Endothelial cell of umbilical vein (primary cell): ENCODE results near the gene NEU3. TPM values are rescaled to one million over a fixed set of nuclear protein-coding genes. Genes with fewer than 3 reads are reported as not detected.

ENCODE experiments used
- BruUV-seq: library from RNA; stranded (reverse); fragments of 400-500 nt; replicated peaks from 2 replicates; lab custom pipeline; 2021; lab: Mats Ljungman, UMichigan
- CTCF ChIA-PET: fragments of 300-600, 350-600 bp; sonication (Branson Sonifier 250); formaldehyde crosslinking; loops from one replicate; lab custom pipeline; 2021; ENCODE audit warnings: antibody characterized with exemption, inconsistent platforms; lab: Charles Lee
- POLR2A ChIA-PET: fragments of 300-600, 350-600 bp; sonication (Branson Sonifier 250); formaldehyde crosslinking; loops from one replicate; lab custom pipeline; 2021; ENCODE audit warnings: antibody characterized with exemption, inconsistent platforms; lab: Charles Lee
- DNase-seq: peaks from one replicate; pipeline ENCODE4 v3.0.0-alpha.2; 2011; ENCODE audit warnings: low read depth, low spot score
- FAIRE-seq: peaks from 2 replicates; lab custom pipeline; 2011; peaks lifted over from hg19 to GRCh38; lab: Jason Lieb, UNC
- H2AFZ ChIP-seq: 2 replicates; pipeline ENCODE4 v1.6.0; 2012; ENCODE audit warnings: low read depth, low read length, control low read depth, inconsistent platforms
- H3K27ac ChIP-seq: 2 replicates; pipeline ENCODE4 v1.5.1; 2011; ENCODE audit warnings: low read depth, mild to moderate bottlenecking, control low read depth, low read length, moderate library complexity; ENCODE audit not compliant: insufficient read depth
- H3K27me3 ChIP-seq, 2 experiments: 2 replicates each; pipeline versions ENCODE4 v1.6.0 to v1.6.1; 2011; ENCODE audit warnings: low read length in 2 of 2, mixed read lengths in 1 of 2; ENCODE audit not compliant: control insufficient read depth in 2 of 2, insufficient read depth in 2 of 2
- H3K36me3 ChIP-seq, 2 experiments: 2 replicates in 1 of 2; 3 replicates in 1 of 2; pipeline ENCODE4 v1.5.1; 2011; ENCODE audit warnings: low read length in 2 of 2, mild to moderate bottlenecking in 1 of 2, moderate library complexity in 1 of 2; ENCODE audit not compliant: control insufficient read depth in 2 of 2, insufficient read depth in 2 of 2; ENCODE audit errors: extremely low read depth in 1 of 2
- H3K4me1 ChIP-seq: 3 replicates; pipeline ENCODE4 v1.5.1; 2011; ENCODE audit warnings: mild to moderate bottlenecking, low read length; ENCODE audit not compliant: control insufficient read depth, insufficient read depth; ENCODE audit errors: extremely low read depth
- H3K4me2 ChIP-seq: 2 replicates; pipeline ENCODE4 v1.6.1; 2011; ENCODE audit warnings: low read length, control low read depth, mixed read lengths; ENCODE audit not compliant: insufficient read depth
- H3K4me3 ChIP-seq, 3 experiments: fragments of 200-600 bp in 1 of 3; sonication (generic), shearing (Covaris generic) in 1 of 3; replicated peaks in 1 of 3; 2 replicates each; pipeline ENCODE4 v1.5.1; 2011 to 2016; ENCODE audit warnings: control low read depth in 3 of 3, low read length in 3 of 3, mild to moderate bottlenecking in 2 of 3, inconsistent platforms in 1 of 3, low read depth in 1 of 3, moderate library complexity in 1 of 3; ENCODE audit not compliant: insufficient read depth in 1 of 3
- H3K79me2 ChIP-seq: 2 replicates; pipeline ENCODE4 v1.6.0; 2012; ENCODE audit warnings: low read length, inconsistent platforms; ENCODE audit not compliant: control insufficient read depth, insufficient read depth
- H3K9ac ChIP-seq: replicated peaks from 2 replicates; pipeline ENCODE3; 2011; ENCODE audit warnings: low read length, control low read depth; ENCODE audit not compliant: insufficient read depth; ENCODE audit errors: extremely low read depth
- H3K9me1 ChIP-seq: replicated peaks from 3 replicates; pipeline ENCODE4 v1.6.0; 2011; ENCODE audit warnings: mild to moderate bottlenecking, low read length; ENCODE audit not compliant: control insufficient read depth, insufficient read depth; ENCODE audit errors: extremely low read depth
- H3K9me3 ChIP-seq: replicated peaks from 2 replicates; pipeline ENCODE4 v1.5.1; 2012; ENCODE audit warnings: low read length, inconsistent platforms; ENCODE audit not compliant: control insufficient read depth, insufficient read depth
- H4K20me1 ChIP-seq: replicated peaks from 2 replicates; pipeline ENCODE3; 2011; ENCODE audit warnings: mild to moderate bottlenecking, low read length; ENCODE audit not compliant: control insufficient read depth, insufficient read depth; ENCODE audit errors: extremely low read depth
- CTCF ChIP-seq, 2 donors: IDR thresholded peaks; 1 replicate in 1 of 2; 2 replicates in 1 of 2; pipeline ENCODE4 v1.5.1; 2011; ENCODE audit warnings: low read length in 2 of 2, mild to moderate bottlenecking in 2 of 2, moderate library complexity in 2 of 2, control low read depth in 1 of 2, inconsistent platforms in 1 of 2, low read depth in 1 of 2; ENCODE audit not compliant: insufficient read depth in 1 of 2; ENCODE audit errors: extremely low read depth in 1 of 2
- FOS ChIP-seq: IDR thresholded peaks from 2 replicates; pipeline ENCODE4 v1.6.1; 2011; ENCODE audit warnings: mild to moderate bottlenecking, low read length, moderate library complexity, borderline replicate concordance; ENCODE audit not compliant: insufficient read depth
- GATA2 ChIP-seq: IDR thresholded peaks from 2 replicates; pipeline ENCODE4 v1.7.0; 2011; ENCODE audit warnings: low read depth, mild to moderate bottlenecking, moderate library complexity, mixed read lengths, low read length; ENCODE audit not compliant: insufficient read length, insufficient read depth
- dilution Hi-C: fragments of 300-500 bp; cut with MboI; formaldehyde crosslinking; loops from one replicate; pipeline ENCODE4 v1.15.0; 2019; ENCODE audit warnings: low sequenced_read_pairs; ENCODE audit not compliant: extremely low pct_ligation_motif_present
- intact Hi-C: fragments of 100-400 bp; cut with micrococcal nuclease; formaldehyde crosslinking; loops from one replicate; pipeline ENCODE4 v1.10.0; 2022
- polyA plus RNA-seq, 4 experiments: library from polyadenylated mRNA; depleted of rRNA in 3 of 4; stranded (reverse) in 3 of 4; unstranded in 1 of 4; fragments of >200 nt; gene quantifications; 2 replicates each; pipeline versions ENCODE4 v1.2.1 to v1.2.3, GENCODE V29; 2011 to 2012; ENCODE audit warnings: missing spikeins in 1 of 4
- total RNA-seq: library from RNA; stranded (reverse); gene quantifications from 2 replicates; pipeline ENCODE4 v1.2.3, GENCODE V29; 2021

NEU3 gene
- total and polyA plus RNA-seq, 2 donors (not counting 3 experiments of a cell fraction or from before 2014, with no cell fraction given) = 5.9 to 7.0 TPM

DNA sequence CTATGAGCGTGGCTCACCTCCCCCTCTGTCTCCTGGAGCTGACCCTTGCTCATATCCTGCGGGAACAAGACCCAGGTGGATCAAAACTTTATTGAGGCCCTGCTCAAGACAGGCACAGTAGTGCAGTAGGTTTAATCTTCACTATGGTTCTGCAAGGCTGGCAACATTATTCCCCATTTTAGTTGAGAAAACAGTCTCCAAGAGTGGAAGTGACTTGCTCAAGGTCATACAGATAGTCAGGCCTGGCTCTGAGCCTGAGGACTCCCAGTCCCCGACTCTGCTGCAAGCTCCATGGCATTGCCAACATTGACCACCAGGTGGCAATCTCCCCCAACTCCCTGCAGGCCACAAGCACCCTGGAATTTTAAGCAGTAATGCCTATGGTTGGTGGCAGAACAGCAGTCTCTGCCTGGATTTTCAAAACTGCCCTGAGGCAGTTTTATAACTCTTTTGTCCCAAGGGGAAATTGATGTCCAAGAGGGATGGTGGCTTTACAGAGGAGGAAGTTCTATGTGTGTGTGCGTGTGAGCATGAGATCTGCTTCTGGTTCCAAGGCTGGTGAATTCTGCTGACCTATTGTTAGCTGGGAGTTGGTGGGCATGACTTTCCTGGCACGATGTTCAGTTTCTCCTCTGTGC, 34.1 kb downstream of the NEU3 start:
- intact Hi-C loops = loop anchor here (1.0 to 2.0 kb wide), 5 partner anchors 9 to 225 kb away; no protein-coding TSS in a partner anchor
- Histone ChIP-seq H3K79me2 (no peaks in the 10 kb centered on the region), H3K4me3 (no peak overlapping the region), H3K4me1 (no peaks in the 10 kb centered on the region), H3K9me1 (no peaks in the 10 kb centered on the region), H3K36me3 (no peaks in the 10 kb centered on the region), H3K4me2 (no peak overlapping the region), H3K9ac (no peak overlapping the region), H3K27me3 (peaks cover 0 to 2% of the 10 kb centered on the region in 2 experiments), H3K27ac (no peak overlapping the region), H4K20me1 (no peaks in the 10 kb centered on the region), H3K9me3 (no peaks in the 10 kb centered on the region), H2AFZ (no peak overlapping the region)
- POLR2A ChIA-PET = no interaction called here
- FAIRE-seq (peak; percentile 79), DNase-seq (peak; percentile 83)
- TF ChIP-seq GATA2 = no peak
- TF ChIP-seq FOS = no peak
- peak; percentile 94 to 97 for TF ChIP-seq CTCF (IDR thresholded peaks at IDR 0.05; ENCODE audit: extremely low read depth in 1 of 2, insufficient read depth in 1 of 2, low read depth in 1 of 2, low read length in 2 of 2)
- no TSS peak for BruUV-seq
- CTCF ChIA-PET = interaction anchor here (0.6 to 5.7 kb wide), 59 partner anchors 8 to 435 kb away, joined by 3 to 159 read pairs (median 5); partner anchors contain the start of genes NEU3, SLCO2B1, SPCS2 and TPBGL
- dilution Hi-C loops = loop anchor here (25.0 kb wide), 1 partner anchor 111 kb away; no protein-coding TSS in a partner anchor
